Activated T-cell treated with anti-CD3 and anti-CD28 coated beads for 48 hours (primary cell): ENCODE data around the gene GRID2.

Source experiments
- DNase-seq: peaks from one replicate; pipeline ENCODE4 v3.0.0-alpha.2; 2020; ENCODE audit warnings: low read depth

GRID2 gene

GRCh38 chr4:92524131-92524530 is 220.4 kb downstream of the GRID2 start:
- DNase-seq, result no peak

GRCh38 chr4:92528541-92528940 is 224.8 kb downstream of the GRID2 start:
- no peak for DNase-seq

GRCh38 chr4:92529510-92529909 is 225.7 kb downstream of the GRID2 start:
- no peak for DNase-seq

- DNase-seq, result no peak
These were observed 231.8 kb downstream of the GRID2 start for GRCh38 chr4:92535599-92535998.

- DNase-seq, result no peak
These were observed 247.8 kb downstream of the GRID2 start for GRCh38 chr4:92551616-92552015.

GRCh38 chr4:92566269-92566668 is 262.5 kb downstream of the GRID2 start:
- DNase-seq, result no peak

GRCh38 chr4:92580816-92581215 is 277.1 kb downstream of the GRID2 start:
- DNase-seq, result no peak

- no peak for DNase-seq
These were observed 295.3 kb downstream of the GRID2 start for GRCh38 chr4:92599044-92599443.

- no peak for DNase-seq
These were observed 296.9 kb downstream of the GRID2 start for GRCh38 chr4:92600638-92601037.

- no peak for DNase-seq
These were observed 302.5 kb downstream of the GRID2 start for GRCh38 chr4:92606227-92606626.

- DNase-seq, result no peak
These were observed 311.3 kb downstream of the GRID2 start for GRCh38 chr4:92615049-92615448.

- no peak for DNase-seq
These were observed 315.2 kb downstream of the GRID2 start for GRCh38 chr4:92618968-92619367.

GRCh38 chr4:92629302-92629701 is 325.5 kb downstream of the GRID2 start:
- no peak for DNase-seq

- DNase-seq, result no peak
These were observed 331.1 kb downstream of the GRID2 start for GRCh38 chr4:92634882-92635281.

- no peak for DNase-seq
These were observed 332.5 kb downstream of the GRID2 start for GRCh38 chr4:92636038-92636806.

- no peak for DNase-seq
These were observed 337.6 kb downstream of the GRID2 start for GRCh38 chr4:92641409-92641808.

GRCh38 chr4:92646826-92647225 is 343.1 kb downstream of the GRID2 start:
- no peak for DNase-seq

- DNase-seq, result no peak
These were observed 347.8 kb downstream of the GRID2 start for GRCh38 chr4:92651536-92651935.

- no peak for DNase-seq
These were observed 350.3 kb downstream of the GRID2 start for GRCh38 chr4:92654084-92654483.

- no peak for DNase-seq
These were observed 353.9 kb downstream of the GRID2 start for GRCh38 chr4:92657695-92658094.

GRCh38 chr4:92658318-92658717 is 354.6 kb downstream of the GRID2 start:
- no peak for DNase-seq

- DNase-seq, result no peak
These were observed 374.0 kb downstream of the GRID2 start for GRCh38 chr4:92677805-92678204.

GRCh38 chr4:92678292-92678691 is 374.5 kb downstream of the GRID2 start:
- no peak for DNase-seq

- DNase-seq, result no peak
These were observed 375.4 kb downstream of the GRID2 start for GRCh38 chr4:92679149-92679548.
